ENCODE data around the gene COL23A1. TPM values are rescaled to one million over a fixed set of nuclear protein-coding genes. Genes with fewer than 3 reads are reported as not detected.
A peak's percentile ranks its signal among the peaks of the same experiment; 100 is the strongest.

The COL23A1 gene
- total RNA-seq, 1 donor from 2014 or later: 4.3 TPM

DNA sequence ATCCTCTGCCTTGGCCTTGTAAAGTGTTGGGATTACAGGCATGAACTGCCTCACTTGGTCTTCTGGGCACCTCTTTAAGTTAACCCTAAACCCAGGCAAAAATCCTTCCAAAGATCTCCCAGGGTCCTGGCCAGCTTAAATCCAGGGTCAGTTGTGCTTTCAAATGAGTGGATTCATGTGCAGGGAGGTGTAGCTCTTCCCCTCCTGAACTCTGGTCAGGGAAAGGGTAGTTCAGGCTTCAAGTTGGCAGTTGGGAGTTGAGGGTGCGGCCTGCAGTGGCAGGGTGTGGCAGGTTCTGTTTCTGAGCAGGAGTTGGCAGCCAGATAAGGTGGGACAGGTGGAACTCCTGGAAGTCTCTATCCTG lies 382.3 kb downstream of the COL23A1 start:
- H3K27me3 ChIP-seq: no peaks in the 10 kb centered on the region
- peak in 1 of 2 donors; percentile 44 for DNase-seq (ENCODE audit: low spot score in 2 of 2)
- peaks cover 8 to 17% of the 10 kb centered on the region in 2 donors for H3K4me1 ChIP-seq
- TF ChIP-seq, protein P1, sequence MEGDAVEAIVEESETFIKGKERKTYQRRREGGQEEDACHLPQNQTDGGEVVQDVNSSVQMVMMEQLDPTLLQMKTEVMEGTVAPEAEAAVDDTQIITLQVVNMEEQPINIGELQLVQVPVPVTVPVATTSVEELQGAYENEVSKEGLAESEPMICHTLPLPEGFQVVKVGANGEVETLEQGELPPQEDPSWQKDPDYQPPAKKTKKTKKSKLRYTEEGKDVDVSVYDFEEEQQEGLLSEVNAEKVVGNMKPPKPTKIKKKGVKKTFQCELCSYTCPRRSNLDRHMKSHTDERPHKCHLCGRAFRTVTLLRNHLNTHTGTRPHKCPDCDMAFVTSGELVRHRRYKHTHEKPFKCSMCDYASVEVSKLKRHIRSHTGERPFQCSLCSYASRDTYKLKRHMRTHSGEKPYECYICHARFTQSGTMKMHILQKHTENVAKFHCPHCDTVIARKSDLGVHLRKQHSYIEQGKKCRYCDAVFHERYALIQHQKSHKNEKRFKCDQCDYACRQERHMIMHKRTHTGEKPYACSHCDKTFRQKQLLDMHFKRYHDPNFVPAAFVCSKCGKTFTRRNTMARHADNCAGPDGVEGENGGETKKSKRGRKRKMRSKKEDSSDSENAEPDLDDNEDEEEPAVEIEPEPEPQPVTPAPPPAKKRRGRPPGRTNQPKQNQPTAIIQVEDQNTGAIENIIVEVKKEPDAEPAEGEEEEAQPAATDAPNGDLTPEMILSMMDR (IDR thresholded peaks at IDR 0.05): no peak
- no peak overlapping the region for H3K4me3 ChIP-seq
- H3K36me3 ChIP-seq: peaks cover 62 to 63% of the 10 kb centered on the region in 2 donors
- H3K27ac ChIP-seq: no peak overlapping the region
- intact Hi-C loops (cut with DNase I): loop anchor here (10.0 kb wide), 2 partner anchors 783 to 1867 kb away; partner anchors contain the start of genes GRK6 and RNF130
- H3K9me3 ChIP-seq: no peaks in the 10 kb centered on the region

DNA sequence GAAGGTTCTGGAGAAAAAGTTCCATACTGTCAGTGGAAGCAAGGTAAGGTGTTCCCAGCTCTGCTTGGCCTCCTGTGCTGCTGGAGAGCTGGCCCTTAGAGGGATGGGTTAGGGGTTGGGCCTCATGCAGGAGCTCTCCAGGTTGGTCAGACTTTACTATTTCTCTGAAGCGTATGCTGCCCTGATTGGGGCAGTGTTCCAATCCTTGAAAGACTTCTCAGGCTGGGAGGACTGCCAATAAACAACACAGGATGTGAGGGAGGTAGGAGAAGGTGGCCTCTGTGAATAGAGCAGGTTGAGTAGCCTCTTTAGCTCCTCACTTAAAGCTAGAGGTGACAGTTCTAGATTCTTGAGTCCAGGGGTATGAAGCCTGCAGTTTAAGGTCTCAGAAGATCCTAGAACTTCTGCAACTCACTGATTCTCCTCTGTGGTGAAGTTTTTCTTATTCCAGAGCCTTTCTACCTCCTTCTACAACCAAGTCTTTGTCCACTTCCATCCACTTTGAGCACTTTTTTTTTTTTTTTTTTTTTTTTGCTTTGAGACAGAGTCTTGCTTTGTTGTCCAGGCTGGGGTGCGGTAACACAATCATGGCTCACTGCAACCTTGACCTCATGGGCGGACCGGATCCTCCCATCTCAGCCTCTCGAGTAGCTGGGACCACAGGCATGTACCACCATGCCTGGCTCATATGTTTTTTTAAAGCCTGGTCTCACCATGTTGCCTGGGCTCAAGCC lies 382.8 kb downstream of the COL23A1 start:
- DNase-seq (ENCODE audit: low spot score in 2 of 2): peak in 1 of 2 donors; percentile 62

DNA sequence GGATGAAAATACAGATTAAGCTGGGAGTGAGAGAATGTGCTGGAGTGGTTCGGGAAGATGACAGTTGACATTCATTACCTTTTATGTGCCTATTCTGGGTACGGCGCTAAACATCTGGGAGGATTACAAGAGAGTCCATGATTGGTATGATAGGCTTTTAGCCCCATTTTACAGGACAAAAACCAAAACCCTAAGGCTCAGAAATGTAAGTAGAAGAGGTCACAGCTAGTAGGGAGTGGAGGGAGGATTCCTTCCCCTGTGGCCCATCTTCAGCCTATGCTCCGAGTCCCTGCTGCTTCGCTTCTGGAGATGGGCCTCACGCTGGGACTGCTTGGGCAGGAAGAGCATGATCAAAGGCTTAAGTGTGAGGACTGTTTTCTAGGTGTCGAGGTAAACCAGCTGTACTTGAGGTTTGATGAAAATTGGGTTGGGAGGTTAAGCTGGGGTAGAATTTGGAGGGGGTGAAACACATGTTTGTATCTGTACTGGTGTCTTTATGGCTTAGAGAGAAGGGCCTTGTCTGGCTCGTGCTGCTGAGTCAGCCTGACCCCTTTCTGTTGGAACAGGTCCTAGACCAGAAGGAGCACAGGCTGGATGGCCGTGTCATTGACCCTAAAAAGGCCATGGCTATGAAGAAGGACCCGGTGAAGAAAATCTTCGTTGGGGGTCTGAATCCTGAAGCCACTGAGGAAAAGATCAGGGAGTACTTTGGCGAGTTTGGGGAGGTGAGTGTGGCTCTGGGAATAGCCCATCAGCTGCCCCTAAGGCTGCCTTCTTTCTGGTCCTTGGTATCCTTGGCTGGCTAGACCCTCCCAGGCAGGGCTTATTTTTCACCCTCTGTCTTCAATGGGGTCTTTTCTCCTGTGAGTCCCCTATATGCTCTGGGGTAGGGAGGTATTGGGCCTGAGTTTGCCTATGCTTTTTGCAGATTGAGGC lies 383.8 kb downstream of the COL23A1 start:
- H3K27me3 ChIP-seq: no peaks in the 10 kb centered on the region
- DNase-seq (ENCODE audit: low spot score in 2 of 2): peak in 1 of 2 donors; percentile 53

More for the DNA sequence above, 382.8 kb downstream of the COL23A1 start:
- Histone ChIP-seq H3K4me1 (peaks cover 8 to 17% of the 10 kb centered on the region in 2 donors), H3K4me3 (peak overlapping the region in 1 of 2 donors; percentile 97), H3K27ac (no peak overlapping the region), H3K36me3 (peaks cover 56 to 58% of the 10 kb centered on the region in 2 donors), H3K9me3 (no peaks in the 10 kb centered on the region), H3K27me3 (no peaks in the 10 kb centered on the region)
- intact Hi-C loops (cut with DNase I): loop anchor here (10.0 kb wide), 2 partner anchors 783 to 1867 kb away; partner anchors contain the start of genes GRK6 and RNF130
- TF ChIP-seq, protein P1 (IDR thresholded peaks at IDR 0.05): no peak

DNA sequence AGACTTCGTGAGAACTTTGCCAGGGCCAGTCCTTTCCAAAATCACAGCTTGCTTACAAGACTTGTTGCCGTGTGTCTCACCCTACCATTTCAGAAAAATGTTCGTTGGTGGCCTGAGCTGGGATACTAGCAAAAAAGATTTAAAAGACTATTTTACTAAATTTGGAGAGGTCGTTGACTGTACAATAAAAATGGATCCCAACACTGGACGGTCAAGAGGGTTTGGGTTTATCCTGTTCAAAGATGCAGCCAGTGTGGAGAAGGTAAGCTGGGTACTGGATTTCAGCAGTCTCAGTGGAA lies 384.5 kb downstream of the COL23A1 start:
- H3K27ac ChIP-seq: peak overlapping the region; percentile 92 to 96
- H3K4me1 ChIP-seq: peaks cover 8 to 17% of the 10 kb centered on the region in 2 donors
- H3K4me3 ChIP-seq: peak overlapping the region; percentile 97 to 100
- H3K36me3 ChIP-seq: peaks cover 40 to 41% of the 10 kb centered on the region in 2 donors
- intact Hi-C loops (cut with DNase I): loop anchor here (1.0 to 10.0 kb wide), 3 partner anchors 27 to 1869 kb away; partner anchors contain the start of genes GRK6, PHYKPL and RNF130
- H3K27me3 ChIP-seq: no peaks in the 10 kb centered on the region
- no peak for DNase-seq (ENCODE audit: low spot score in 2 of 2)
- TF ChIP-seq, protein P1 (IDR thresholded peaks at IDR 0.05): no peak
- H3K9me3 ChIP-seq: no peaks in the 10 kb centered on the region

More for the DNA sequence above, 383.8 kb downstream of the COL23A1 start:
- Histone ChIP-seq H3K4me1 (peaks cover 8 to 17% of the 10 kb centered on the region in 2 donors), H3K27ac (peak overlapping the region; percentile 92 to 96), H3K4me3 (peak overlapping the region; percentile 97 to 100), H3K36me3 (peaks cover 47 to 49% of the 10 kb centered on the region in 2 donors), H3K9me3 (no peaks in the 10 kb centered on the region)
- TF ChIP-seq, protein P1 (IDR thresholded peaks at IDR 0.05): no peak
- intact Hi-C loops (cut with DNase I): loop anchor here (10.0 kb wide), 2 partner anchors 782 to 1868 kb away; partner anchors contain the start of genes GRK6 and RNF130

Measured in ascending aorta (tissue), 2 donors.